Bronchus fibroblast of lung (primary cell): Measurements from ENCODE around the gene SUPT4H1. TPM values are rescaled to one million over a fixed set of nuclear protein-coding genes. Genes with fewer than 3 reads are reported as not detected.

Source experiments
- total RNA-seq: library from RNA; depleted of rRNA; stranded (reverse); fragments of >200 nt; gene quantifications from 2 replicates; pipeline ENCODE4 v1.2.3, GENCODE V29; 2015

Gene SUPT4H1
- 55.8 and 72.2 TPM in 2 replicates for total RNA-seq

GRCh38 chr17:58351831-58352595 lies at the start of gene SUPT4H1:
Gene SUPT4H1, minus strand, starts transcription at chr17:58352201. Its CDS starts 66 bp downstream, at chr17:58352135.

GRCh38 chr17:58328195-58329034 lies 23.6 kb downstream of the SUPT4H1 start, which contains the start of gene TSPOAP1:
Gene TSPOAP1, minus strand, starts transcription at chr17:58328795. Its CDS starts 875 bp downstream, at chr17:58327920.

Other genes with a start within 250 kb of the SUPT4H1 start
- not detected in 2 replicates for gene OR4D1, start 203.8 kb downstream of the SUPT4H1 start, total RNA-seq
- not detected in 2 replicates for gene OR4D2, start 185.2 kb downstream of the SUPT4H1 start, total RNA-seq
- not detected in 2 replicates for gene EPX, start 159.5 kb downstream of the SUPT4H1 start, total RNA-seq
- gene MKS1, start 132.9 kb downstream of the SUPT4H1 start, total RNA-seq, result 11.9 and 16.5 TPM in 2 replicates
- gene LPO, start 113.6 kb downstream of the SUPT4H1 start, total RNA-seq, result not detected in 2 replicates
- gene MPO, start 71.3 kb downstream of the SUPT4H1 start, total RNA-seq, result under 0.01 TPM in 1 of 2 replicates, not detected in the other
- 0.34 and 2.7 TPM in 2 replicates for gene TSPOAP1, start 23.4 kb downstream of the SUPT4H1 start, total RNA-seq
- gene RNF43, start 65.3 kb upstream of the SUPT4H1 start, total RNA-seq, result under 0.01 TPM in 1 of 2 replicates, not detected in the other
- under 0.01 and 0.34 TPM in 2 replicates for gene HSF5, start 136.2 kb upstream of the SUPT4H1 start, total RNA-seq
- gene MTMR4, start 162.4 kb upstream of the SUPT4H1 start, total RNA-seq, result 38.7 and 49.3 TPM in 2 replicates